ENCODE data around the gene SF3B6. TPM values are rescaled to one million over a fixed set of nuclear protein-coding genes. Genes with fewer than 3 reads are reported as not detected.
A peak's percentile ranks its signal among the peaks of the same experiment; 100 is the strongest.
"Not testable (repeated sequence)": the region's sequence is repeated elsewhere in the genome, so short reads cannot be mapped to it uniquely, and the experiment has no call there.

The SF3B6 gene, protein sequence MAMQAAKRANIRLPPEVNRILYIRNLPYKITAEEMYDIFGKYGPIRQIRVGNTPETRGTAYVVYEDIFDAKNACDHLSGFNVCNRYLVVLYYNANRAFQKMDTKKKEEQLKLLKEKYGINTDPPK
- polyA plus RNA-seq, result 100 to 1,000 TPM in 1 of 3 donors, 10 to 100 TPM in 2; 57.6 to 137 (median 86.0) TPM

DNA sequence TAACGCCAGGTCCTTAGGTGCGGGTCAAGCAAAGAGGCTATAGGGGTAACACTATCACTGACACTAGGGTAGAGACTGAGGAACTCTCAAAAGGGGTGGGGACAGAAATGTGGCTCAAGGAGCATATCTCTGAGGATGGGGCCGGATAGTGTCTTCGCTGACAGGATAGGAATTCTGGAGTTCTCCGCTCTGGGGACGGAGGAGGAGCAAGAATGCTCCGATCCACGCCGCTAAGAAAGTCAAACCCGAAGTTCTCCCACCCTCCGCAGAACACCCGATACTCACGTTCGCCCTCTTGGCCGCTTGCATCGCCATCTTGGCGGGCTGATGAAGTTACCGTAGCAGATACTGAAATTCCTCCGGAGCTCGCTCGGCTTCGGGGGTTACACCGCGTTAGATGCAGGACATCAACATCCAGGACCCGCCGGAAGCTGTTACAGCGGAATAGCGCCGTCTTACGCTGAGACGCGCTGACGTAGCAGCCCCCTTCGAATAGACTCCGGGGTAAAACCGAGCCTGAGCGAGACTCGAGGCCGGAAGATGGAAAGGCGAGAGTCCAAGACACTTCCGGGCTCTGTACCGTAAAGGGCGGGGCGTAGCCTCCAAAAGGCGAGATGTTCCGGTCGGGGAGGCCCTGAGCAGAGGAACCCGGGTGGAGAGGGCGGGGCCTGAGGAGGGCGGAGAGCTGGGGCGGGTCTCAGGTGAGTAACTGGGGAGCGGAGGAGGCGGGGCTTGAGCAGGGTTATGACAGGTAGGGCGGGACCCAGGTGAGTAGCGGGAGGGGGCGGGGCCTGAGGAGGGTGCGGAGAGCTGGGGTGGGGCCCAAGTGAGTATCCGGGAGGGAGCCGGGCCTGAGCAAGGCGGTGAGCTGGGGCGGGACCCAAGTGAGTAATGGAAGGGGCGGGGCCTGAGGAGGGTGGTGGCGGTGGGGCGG lies at the start of gene SF3B6:
TSS of gene SF3B6 (minus strand) at position 412 of the 934 bp plus-strand sequence. CDS start at position 315, 97 bp downstream.
- WGBS, 3 donors, result 1% methylated on average over 59 to 64 of the region's 64 CpGs
- H3K27ac ChIP-seq (ENCODE audit: low read depth, low read length), result peak within 1 kb of the TSS; percentile 74

DNA sequence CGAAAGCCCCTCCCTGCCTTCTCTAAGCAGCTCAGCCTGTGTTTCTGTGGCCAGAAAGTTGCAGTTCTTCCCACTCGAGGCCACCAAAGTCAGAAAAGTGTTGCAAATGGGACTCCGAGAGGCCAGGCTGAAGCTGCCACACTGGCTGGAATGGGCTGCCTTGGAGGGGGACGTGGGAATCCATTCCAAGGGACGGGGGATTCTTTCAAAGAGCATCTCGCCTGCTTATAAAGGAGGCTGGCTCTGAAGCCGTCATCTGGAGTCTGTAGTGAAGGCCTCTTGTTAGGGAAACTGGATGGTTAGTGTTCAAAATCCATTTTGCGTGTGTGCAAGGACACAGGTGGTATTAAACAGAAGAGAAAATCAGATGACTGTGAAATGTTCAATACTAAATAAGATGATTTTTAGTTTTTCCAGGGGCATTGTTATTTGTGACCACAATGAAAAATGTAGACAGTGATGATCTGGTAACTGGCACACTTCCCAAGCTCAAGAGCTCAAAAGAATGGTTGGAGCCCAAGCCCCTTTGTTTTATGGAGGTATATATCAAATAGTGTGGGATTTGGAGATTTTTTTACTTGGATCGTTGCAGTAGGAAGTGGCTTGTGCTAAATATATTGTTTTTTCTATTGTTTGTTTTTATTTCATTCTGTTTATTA lies 47.9 kb upstream of the SF3B6 start:
- WGBS, 3 donors, result 6 to 13% (median 12%) methylated on average over 9 of the region's 9 CpGs
- H3K27ac ChIP-seq (ENCODE audit: low read depth, low read length), result peak overlapping the region; percentile 44

DNA sequence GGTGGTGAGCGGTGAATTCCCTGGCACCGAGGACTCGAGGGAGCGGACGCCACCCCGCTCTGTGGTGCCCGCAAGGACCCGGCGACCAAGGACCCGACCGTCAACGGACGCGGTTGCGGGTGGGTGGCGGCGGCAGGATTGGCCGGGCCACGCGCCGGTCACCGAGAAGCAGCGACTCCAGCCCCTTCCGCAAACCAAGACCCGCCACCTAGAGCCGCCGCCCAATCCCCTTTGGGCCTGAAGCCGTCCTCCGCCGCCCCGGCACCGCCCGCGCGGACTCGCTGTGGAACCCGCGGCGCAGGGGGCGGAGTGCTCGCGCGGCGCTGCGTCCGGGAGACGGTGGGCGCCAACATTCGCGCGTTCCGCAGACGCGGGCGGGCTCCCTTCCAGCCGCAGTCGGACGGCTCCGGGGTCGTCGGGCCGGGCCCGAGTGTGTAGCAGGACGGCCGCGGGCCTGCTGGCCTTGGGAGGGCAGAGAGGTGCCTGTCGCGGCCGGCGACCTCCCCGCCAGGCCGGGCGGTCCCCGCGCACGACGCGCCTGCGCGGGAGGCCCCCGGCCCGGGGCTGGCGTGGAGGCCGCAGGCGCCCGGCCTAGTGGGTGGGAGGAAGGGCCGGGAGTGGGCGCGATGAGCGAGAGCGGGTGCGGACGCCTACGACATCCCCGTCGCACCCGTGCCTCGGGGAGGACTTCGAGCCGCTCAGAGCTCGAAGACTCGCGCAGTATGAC lies 47.2 kb upstream of the SF3B6 start, which contains the start of the genes FAM228B and PFN4:
TSS of gene FAM228B (plus strand) at position 275 of the 727 bp plus-strand sequence. CDS start 893 bp downstream, outside the sequence.
TSS of gene PFN4 (minus strand) at position 140 of the 727 bp plus-strand sequence. CDS start 799 bp downstream, outside the sequence.
- 0 to 1% (median 0%) methylated on average over 76 to 103 of the region's 103 CpGs for WGBS, 3 donors
- peak within 1 kb of the TSS; percentile 44 for H3K27ac ChIP-seq (ENCODE audit: low read depth, low read length)

DNA sequence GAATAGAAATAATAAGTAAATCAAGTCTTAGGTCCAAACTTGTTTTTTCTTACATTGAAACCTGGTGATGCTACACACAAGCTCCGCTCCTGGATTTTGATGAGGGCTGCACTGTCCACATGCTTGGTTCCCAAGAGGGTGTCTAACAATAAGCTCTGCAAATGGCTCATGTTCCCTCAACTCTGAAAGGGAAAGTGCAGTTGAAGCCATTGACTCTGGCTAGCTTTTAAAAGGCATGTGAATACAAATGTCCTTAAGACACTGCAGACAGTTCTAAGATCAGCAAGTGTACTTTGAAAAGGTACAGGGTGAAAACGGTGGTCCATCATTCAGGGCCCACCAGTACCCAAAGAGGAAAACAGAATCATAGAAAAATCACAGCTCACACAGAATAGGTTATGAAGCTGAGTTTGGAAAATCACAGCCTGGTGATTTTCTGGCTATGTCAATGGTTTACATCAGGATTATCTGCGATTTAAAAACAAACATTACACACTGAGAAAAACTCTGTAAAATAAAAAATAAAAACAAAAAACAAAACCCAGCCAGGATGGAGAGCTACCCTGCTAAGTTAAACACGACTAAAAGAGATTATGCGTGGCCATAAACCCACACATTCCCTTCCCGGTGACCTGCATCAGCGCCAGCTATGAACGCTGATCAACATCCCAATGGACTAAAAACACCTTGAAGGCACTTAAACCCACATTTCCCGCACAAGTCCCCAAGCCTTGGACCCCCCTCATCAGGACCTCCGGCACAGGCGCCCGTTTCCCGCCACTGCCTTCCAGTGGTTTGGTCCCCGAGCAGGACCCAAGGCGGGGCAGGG lies 46.5 kb upstream of the SF3B6 start:
- 6 to 10% (median 9%) methylated on average over 15 of the region's 15 CpGs for WGBS, 3 donors
- no peak overlapping the region for H3K27ac ChIP-seq (ENCODE audit: low read depth, low read length)

DNA sequence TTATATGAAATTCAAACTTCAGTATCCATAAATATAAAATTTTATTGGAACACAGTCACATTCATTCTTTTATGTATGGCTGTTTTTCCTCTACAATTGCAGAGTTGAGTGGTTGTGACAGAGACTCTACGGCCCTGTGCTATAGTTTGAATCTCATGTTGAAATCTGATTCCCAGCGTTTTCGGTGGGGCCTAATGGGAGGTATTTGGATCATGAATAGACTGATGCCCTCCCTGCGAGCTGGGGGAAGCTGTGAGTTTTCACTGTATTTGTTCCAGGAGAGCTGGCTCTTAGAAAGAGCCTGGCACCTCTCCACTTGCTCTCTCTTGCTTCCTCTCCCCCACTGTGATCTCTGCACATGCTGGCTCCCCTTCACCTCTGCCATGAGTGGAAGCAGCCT lies 45.3 kb upstream of the SF3B6 start:
- 62 to 78% (median 69%) methylated on average over 4 of the region's 4 CpGs for WGBS, 3 donors
- H3K27ac ChIP-seq (ENCODE audit: low read depth, low read length), result no peak overlapping the region

DNA sequence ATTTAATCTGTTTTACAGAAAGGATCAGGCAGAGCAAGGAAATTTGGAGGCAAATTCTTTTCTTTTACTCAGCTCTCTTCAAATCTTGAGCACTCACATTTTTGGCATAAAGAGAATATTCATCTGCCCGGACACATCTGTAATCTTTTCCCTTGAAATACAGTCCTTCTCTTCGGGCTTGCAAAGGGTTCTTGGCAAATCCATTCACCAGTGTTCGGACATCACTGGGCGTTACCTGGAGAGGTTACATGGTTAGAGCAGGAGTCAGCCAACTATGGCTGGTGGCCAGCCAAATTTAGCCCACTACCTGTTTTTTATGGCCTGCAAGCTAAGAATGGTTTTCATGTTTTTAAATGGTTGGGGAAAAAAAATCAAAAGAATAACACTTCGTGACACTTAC lies 44.9 kb upstream of the SF3B6 start:
- 65 to 78% (median 65%) methylated on average over 5 of the region's 5 CpGs for WGBS, 3 donors
- no peak overlapping the region for H3K27ac ChIP-seq (ENCODE audit: low read depth, low read length)

DNA sequence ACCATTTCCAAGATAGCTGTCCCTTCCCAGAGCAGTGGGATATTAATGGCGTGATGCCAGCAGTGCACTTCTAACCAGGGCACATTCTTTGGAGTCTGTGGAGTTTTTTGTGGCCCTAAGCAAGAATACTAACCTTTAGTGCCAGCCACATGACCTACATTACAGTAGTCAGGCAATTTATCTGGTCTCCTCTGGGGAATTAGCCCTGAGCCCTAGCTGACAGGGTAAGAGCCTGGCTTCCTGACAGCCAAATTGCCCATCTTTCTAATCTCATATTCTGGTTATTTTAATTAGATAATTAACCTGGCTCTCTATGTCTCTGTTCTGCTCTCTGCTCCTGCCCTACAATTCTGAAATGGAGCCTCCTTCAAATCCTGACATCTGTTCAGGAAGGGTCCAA lies 41.8 kb upstream of the SF3B6 start:
- WGBS, 3 donors, result 77 to 86% (median 85%) methylated on average over 1 of the region's 1 CpG
- no peak overlapping the region for H3K27ac ChIP-seq (ENCODE audit: low read depth, low read length)

DNA sequence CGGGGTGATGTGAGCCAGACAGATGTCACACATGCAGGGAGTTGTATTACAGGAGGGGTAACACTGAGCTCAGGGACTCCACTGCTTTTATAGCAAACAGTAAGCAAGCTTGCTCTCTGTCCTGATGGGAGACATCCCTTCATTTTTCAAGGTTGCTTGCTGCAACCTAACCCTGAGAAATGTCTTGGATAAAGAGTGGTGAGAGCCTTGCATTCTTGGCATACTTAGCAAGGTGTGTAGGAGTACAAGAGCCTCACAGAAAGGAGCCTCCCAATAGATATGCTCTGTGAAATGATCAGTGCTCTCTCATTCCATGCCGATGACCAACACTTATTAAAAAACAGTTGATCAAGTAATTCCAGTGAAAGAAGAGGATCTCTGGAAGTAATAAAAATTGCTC lies 38.9 kb upstream of the SF3B6 start:
- 31 to 46% (median 39%) methylated on average over 2 of the region's 2 CpGs for WGBS, 3 donors
- no peak overlapping the region for H3K27ac ChIP-seq (ENCODE audit: low read depth, low read length)

DNA sequence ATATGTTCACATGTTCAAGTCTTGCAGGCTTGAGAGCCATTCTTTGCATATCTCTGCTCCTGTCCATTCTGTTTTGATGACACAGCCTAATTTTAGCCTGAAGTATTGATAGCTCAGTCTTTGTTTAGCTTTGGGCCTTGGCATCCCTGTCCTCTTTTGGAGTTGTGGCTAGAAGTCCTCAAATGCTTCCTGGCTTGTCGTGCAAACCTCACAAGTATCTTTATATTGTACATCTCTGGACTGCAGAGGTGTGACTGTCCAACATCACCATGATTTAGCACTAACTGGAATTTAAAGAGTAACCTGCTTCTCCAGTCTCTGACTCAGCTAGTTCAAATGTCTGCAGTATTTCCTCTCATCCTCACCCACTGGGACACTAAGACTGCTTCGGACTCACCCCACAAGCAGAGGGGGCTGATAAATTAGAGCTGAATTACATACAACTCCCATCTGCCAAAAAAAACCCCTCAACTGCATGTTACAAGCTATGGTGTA lies 35.3 kb upstream of the SF3B6 start:
- WGBS, 3 donors, result 50 to 71% (median 68%) methylated on average over 2 of the region's 2 CpGs
- H3K27ac ChIP-seq (ENCODE audit: low read depth, low read length), result no peak overlapping the region

DNA sequence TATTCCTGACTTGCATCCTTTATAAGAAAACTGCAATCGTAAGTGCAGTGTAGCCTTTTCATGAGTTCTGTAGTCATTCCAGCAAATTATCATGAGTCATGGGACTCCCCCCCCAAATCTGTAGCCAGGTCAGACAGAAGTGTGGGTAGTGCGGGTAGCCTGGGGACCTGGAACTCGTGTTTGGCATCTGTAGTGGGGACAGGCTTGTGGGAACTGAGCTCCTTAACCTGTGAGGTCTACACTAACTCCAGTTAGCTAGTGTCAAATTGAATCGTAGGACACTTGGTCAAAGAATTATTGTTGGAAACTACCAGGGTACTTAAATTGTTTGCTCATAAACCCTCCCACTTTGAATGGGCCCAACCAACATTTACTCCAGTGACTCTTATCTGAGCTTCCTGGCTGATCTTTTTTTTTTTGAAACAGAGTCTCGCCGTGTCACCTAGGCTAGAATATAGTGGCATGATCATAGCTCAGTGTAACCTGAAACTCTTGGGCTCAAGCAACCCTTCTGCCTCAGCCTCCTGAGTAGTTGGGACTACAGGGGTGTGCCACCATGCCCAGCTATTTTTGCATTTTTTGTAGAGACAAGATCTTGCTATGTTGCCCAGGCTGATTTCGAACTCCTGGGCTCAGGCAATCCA lies 34.7 kb upstream of the SF3B6 start:
- H3K27ac ChIP-seq (ENCODE audit: low read depth, low read length), result no peak overlapping the region
- WGBS, 3 donors, result 82 to 92% (median 87%) methylated on average over 7 of the region's 7 CpGs

DNA sequence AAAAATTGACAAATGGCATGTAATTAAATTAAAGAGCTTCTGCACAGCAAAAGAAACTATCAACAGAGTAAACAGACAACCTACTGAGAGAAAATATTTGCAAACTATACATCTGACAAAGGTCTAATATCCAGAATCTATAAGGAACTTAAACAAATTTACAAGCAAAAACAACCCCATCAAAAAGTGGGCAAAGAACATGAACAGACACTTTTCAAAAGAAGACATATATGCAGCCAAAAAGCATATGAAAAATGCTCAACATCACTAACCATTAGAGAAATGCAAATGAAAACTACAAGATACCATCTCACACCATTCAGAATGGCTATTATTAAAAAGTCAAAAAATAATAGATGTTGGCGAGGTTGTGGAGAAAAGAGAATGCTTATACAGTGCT lies 33.3 kb upstream of the SF3B6 start:
- 92 to 97% (median 94%) methylated on average over 1 of the region's 1 CpG for WGBS, 3 donors
- not testable (repeated sequence) for H3K27ac ChIP-seq (ENCODE audit: low read depth, low read length)

DNA sequence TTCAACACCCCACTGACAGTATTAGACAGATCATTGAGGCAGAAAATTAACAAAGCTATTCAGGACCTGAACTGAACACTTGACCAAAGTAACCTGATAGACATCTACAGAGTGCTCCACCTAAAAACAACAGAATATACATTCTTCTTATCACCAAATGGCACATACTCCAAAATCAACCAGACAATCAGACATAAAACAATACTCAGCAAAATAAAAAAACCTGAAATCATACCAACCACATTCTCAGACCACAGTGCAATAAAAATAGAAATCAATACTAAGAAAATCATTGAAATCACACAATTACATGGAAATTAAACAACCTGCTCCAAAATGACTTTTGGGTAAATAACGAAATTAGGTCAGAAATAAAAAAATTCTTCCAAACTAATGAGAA lies 31.2 kb upstream of the SF3B6 start:
- no peak overlapping the region for H3K27ac ChIP-seq (ENCODE audit: low read depth, low read length)
- WGBS, 3 donors, result 52 to 97% (median 57%) methylated on average over 1 of the region's 1 CpG

DNA sequence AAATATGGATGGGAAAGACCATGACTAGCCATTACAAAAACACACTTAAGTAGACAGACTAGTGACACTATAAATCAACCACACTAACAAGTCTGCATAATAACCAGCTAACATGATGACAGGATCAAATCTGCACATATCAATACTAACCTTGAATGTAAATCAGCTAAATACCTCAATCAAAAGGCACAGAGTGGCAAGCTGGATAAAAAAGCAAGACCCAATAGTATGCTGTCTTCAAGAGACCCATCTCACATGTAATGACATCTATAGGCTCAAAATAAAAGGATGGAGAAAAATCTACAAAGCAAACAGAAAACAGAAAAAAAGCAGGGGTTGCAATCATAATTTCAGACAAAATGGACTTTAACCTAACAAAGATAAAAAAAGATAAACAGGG lies 30.7 kb upstream of the SF3B6 start:
- H3K27ac ChIP-seq (ENCODE audit: low read depth, low read length), result no peak overlapping the region

DNA sequence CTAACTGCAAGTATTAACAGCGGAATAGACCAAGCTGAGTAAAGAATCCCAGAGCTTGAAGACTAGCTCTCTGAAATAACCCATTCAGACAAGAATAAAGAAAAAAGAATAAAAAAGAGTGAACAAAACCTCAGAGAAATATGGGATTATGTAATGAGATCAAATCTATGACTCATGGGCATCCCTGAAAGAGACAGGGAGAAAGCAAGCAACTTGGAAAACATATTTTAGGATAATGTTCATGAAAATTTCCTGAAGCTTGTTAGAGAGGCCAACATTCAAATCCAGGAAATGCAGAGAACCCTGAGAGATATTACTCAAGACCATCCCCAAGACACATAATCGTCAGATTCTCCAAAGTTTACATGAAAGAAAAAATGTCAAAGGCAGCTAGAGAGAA lies 29.7 kb upstream of the SF3B6 start:
- H3K27ac ChIP-seq (ENCODE audit: low read depth, low read length), result no peak overlapping the region
- 27 to 49% (median 48%) methylated on average over 2 of the region's 2 CpGs for WGBS, 3 donors

DNA sequence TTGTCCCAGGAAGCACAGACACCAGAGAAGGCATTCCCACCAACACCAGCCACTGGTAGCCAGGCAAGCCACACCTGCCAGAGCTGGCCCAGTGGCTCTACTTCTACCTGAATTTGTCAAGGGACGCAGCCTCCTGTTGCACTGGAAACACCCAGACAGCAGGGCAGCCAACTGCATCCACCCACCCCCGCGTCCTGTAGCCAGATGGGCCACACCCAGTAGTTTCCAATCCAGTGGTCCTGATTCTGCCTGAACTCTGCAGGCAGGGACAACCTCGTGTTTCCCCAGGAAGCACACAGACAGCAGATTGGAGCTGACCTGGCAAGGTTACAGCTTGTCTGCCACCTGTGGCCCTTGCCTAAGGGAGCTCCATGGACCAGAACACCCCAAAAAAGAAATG lies 28.8 kb upstream of the SF3B6 start:
- WGBS, 3 donors, result 50 to 73% (median 70%) methylated on average over 4 of the region's 4 CpGs
- H3K27ac ChIP-seq (ENCODE audit: low read depth, low read length), result no peak overlapping the region

DNA sequence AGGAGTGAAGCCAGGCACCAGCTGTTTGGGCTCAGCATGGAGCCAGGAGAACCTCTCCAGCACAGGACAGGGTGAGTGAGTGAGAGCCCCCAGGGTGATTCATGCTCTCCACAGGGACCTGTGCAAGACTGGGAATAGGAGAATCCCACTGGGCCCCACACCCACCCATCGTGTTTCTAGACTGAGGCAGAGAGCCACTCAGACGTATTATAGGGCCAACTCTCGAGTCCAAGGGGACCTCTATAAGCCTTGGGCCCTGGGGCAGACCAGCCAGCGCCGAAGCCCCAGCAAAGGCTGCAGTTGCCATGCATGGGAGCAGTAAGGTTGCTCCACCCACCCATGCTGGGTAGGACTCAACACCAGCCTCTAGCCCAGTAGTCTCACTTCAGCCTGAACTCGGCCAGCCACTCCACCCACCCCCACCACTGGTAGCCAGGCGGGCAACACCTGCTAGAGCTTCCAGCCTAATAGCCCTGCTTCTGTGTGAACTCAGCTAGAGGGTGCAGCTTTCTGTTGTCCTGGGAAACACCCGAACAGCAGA lies 28.1 kb upstream of the SF3B6 start:
- no peak overlapping the region for H3K27ac ChIP-seq (ENCODE audit: low read depth, low read length)
- WGBS, 3 donors, result 93 to 97% (median 95%) methylated on average over 8 of the region's 8 CpGs

DNA sequence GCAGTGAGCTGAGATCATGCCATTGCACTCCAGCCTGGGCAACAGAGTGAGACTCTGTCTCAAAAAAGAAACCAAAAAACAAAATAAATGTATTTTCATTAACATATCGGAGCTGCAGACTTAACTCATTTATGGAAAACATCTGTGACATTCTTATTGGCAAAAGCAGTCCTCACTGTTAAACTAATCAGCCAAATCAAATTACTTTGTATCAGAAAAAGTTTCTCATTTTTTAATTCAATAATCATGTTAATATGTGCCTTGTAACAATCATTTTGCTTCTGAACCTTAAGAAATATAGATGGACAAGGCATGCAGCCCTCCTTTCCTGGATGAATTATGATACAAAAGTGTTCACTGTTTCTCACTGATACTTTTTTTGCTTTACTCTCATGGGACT lies 26.6 kb upstream of the SF3B6 start:
- 75 to 88% (median 85%) methylated on average over 1 of the region's 1 CpG for WGBS, 3 donors

More for the DNA sequence above, 26.6 kb upstream of the SF3B6 start:
- no peak overlapping the region for H3K27ac ChIP-seq (ENCODE audit: low read depth, low read length)
